NB4 (cell line): ENCODE data around the gene CGNL1.

Experiments
- POLR2A ChIP-seq: IDR thresholded peaks from 2 replicates; pipeline ENCODE4 v1.6.1; 2011; ENCODE audit warnings: mild to moderate bottlenecking; ENCODE audit not compliant: insufficient read length; ENCODE audit errors: extremely low read depth
- TF ChIP-seq, protein P1 (sequence below): IDR thresholded peaks from one replicate; pipeline ENCODE4 v1.5.1; 2012; ENCODE audit warnings: low read depth, low read length

- no peak for TF ChIP-seq POLR2A
- TF ChIP-seq, protein P1, sequence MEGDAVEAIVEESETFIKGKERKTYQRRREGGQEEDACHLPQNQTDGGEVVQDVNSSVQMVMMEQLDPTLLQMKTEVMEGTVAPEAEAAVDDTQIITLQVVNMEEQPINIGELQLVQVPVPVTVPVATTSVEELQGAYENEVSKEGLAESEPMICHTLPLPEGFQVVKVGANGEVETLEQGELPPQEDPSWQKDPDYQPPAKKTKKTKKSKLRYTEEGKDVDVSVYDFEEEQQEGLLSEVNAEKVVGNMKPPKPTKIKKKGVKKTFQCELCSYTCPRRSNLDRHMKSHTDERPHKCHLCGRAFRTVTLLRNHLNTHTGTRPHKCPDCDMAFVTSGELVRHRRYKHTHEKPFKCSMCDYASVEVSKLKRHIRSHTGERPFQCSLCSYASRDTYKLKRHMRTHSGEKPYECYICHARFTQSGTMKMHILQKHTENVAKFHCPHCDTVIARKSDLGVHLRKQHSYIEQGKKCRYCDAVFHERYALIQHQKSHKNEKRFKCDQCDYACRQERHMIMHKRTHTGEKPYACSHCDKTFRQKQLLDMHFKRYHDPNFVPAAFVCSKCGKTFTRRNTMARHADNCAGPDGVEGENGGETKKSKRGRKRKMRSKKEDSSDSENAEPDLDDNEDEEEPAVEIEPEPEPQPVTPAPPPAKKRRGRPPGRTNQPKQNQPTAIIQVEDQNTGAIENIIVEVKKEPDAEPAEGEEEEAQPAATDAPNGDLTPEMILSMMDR: no peak
Measured at GRCh38 chr15:57507111-57507510, 130.8 kb downstream of the CGNL1 start.
